Stimulated activated CD4-positive, alpha-beta T cell treated with anti-CD3 and anti-CD28 coated beads, Interleukin-12 subunit alpha, Interleukin-12 subunit beta, amount 100 ng/mL, for 4 hours (primary cell): Measurements from ENCODE around the gene OPN4.
A peak's percentile ranks its signal among the peaks of the same experiment; 100 is the strongest.

Experiments
- DNase-seq: peaks from one replicate; pipeline ENCODE4 v3.0.0-alpha.2; 2020

Gene OPN4

DNA sequence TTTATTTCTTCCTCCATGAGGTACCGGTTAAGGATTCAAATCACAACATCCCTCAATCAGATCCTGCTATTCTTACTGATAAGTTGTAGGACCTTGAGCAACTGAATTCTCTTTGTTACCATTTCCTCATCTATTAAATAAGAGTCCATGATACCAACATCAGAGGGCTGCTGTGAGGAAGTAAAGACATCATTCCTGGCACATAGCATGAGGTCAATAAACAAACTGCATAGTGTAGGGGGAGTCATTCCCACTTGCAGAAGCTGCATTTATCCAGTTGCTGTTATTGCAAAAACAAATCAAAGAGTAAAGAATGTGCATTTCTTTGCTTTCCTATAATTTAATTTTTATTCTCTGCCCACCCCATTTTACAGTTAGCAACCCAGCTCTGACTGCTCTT lies 50.8 kb downstream of the OPN4 start:
- no peak for DNase-seq

GRCh38 chr10:86705905-86706304 lies 51.6 kb downstream of the OPN4 start:
- DNase-seq: no peak

GRCh38 chr10:86706401-86706841 lies 52.1 kb downstream of the OPN4 start:
- no peak for DNase-seq

GRCh38 chr10:86706977-86707376 lies 52.6 kb downstream of the OPN4 start:
- no peak for DNase-seq

GRCh38 chr10:86707505-86707904 lies 53.2 kb downstream of the OPN4 start:
- DNase-seq: no peak

DNA sequence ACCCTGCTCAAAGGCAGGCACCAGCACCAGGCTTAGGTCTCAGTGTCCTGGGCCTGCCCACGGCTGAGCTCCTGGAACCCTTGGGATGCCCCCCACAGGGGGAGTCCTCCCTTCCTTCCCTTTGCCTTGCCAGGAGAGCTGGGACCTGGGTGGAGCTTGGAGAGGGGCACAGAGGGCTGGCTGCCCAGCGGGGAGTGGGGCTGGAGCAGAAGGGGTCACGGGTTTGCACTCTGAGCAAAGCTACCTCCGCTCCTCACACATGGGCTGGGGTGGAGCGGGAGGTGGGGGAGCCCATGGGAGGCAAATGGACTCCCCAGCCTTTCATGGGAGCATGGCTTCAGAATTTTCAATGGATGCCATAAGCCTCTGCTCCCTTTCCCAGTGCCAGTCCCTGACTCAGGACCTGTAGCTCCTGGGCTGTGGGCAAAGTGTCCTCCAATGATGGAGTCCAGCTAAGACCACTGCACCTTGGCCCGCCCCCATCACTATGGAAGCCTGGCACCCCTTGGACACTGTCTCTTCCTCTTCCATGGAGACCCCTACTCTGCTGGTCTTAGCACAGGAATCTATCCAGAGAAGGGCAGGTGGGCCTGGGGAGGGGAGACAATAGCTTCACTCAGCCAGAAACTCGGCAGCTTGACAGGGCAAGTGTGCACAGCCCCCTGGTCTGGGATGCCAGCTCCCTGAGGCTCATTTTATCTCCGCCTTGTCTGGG lies 53.9 kb downstream of the OPN4 start:
- DNase-seq: no peak

DNA sequence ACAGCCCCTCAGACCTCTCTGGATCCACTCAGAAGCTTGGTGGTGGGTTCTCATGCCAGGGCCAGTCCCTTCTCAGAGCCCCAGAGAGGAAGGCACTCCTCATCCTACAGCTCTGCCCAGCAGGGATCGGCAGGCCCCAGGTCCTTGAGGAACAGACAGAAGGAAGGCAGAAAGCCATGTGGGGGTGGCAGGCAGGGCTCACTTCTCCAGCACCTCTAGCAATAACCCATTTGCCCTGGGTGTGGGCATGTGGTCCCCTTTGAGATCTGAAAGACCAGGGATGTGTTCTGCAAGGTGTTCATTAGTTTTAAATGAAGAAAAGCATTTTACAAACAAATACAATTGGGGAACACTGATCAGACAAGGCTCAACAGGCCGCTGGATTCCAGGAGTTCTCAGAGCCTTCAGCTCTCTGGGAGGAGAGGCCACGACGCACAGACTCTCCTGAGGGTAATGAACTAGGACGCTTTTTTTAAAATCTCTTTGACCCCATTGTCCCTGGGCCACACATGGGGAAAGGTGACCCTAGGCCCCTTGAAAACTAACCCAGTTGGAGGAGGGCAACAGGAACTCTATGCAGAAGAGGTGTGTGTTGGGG lies 54.5 kb downstream of the OPN4 start:
- DNase-seq: no peak

DNA sequence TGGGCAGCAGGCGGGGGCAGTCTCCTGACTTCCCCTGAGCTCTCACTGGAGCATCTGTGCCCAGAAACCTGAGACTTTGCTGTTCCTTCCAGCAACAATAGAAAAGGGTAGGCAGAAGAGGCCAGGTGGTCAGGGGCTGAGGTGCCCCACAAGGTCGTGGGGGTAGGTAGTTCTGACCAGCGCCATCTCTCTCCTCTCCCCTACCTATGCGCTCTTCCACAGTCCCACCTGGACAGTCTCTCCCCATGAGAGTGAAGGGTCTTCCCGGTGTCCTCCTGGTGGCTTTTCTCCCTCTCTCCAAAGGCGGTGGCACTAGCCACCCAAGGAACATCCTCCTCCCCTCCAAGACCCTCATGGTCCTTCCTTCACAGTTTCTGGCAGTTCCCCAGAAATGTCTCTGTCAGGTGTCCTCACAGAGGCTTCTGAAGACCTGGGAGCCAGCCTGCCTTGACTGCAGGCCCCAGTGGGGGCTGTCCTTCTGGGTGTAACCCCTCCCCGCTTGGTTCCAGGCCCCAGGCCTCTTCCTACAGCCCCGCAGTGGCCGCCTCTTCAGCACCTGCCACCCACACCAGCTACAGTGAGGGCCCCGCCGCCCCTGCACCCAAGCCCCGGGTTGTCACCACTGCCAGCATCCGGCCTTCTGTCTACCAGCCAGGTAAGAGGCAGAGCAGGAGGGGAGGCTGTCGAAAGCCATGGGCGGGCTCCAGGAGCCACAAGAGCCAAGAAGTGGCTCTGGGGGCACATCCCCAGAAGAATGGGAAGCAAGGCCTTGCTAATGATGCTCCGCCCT lies 55.2 kb downstream of the OPN4 start:
- no peak for DNase-seq

DNA sequence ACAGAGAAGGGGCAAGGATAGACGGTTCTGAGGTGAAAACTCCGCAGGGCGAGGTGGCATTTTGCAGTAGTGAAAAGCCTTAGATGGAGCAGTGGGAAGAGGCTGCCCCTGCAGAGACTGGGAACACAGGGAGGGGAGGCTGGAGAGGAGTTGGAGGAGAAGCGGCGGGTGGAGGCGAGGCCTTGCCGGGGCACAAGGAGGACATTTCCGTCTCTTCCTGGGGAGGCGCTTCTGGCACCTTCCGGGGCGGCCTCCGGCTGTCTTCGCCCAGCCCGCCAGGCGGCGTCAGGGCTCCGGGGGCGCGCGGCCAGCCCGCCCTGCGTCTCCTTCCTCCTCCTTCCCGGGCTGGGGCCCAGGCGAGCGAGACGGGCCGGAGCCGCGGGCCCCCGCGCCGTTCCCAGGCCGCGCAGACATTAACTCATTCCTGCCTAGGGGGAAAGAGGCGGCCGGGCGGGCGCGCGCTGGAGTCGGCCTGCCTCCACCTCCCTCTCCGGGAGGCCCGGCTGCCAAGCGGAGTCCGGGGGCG lies 56.7 kb downstream of the OPN4 start:
- peak; percentile 83 for DNase-seq

GRCh38 chr10:86711513-86712316 lies 57.4 kb downstream of the OPN4 start:
- DNase-seq: peak; percentile 56

DNA sequence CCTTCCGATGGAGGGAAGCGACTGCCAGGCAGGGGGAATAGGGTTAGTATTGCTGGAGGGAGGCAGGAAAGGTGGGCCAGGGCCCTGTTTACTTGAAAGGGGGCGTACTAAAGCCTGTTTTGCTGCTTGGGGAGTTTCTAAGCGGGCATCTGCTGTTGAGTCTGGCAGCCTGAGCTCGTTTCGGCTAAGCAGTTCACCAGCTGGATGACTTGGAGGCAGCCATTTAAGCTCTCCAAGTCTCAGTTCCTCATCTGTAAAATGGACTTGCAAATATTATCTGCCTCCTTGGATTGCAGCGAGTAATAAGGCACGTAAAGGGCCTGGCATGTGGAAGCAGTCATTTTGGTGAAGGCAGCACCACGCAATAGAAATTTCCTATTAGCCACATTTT lies 58.0 kb downstream of the OPN4 start:
- DNase-seq: no peak

DNA sequence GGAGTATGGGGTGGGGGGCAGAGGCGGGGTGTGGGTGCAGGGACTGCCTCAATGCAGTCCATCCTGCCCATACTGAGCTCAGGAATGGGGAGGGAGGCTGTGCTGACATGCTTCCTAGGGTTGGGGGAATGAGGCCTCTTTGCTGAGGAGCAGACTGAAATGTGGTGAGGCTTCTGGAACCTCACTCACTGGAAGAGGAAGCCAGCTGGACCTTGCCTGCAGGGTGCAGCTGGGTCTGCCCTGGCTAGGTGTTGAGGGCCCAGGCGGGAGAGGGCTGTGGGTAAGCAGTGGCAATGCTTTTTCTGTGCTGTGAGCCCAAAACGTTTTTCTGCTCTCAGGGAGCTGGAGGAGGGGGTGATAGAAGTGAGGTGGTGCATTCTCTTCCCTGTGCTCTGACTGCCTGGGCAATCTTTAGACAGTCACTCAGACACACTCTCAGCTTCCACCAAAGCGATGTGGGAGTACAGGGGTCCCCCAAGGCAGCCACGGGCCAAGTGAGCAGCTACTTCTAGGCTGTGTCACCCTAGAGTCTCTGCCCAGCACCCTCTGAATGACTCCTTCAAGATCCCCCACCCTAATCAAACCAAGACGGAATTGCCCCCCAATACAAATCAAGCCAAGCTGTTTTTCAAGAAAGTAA lies 60.9 kb downstream of the OPN4 start:
- no peak for DNase-seq

DNA sequence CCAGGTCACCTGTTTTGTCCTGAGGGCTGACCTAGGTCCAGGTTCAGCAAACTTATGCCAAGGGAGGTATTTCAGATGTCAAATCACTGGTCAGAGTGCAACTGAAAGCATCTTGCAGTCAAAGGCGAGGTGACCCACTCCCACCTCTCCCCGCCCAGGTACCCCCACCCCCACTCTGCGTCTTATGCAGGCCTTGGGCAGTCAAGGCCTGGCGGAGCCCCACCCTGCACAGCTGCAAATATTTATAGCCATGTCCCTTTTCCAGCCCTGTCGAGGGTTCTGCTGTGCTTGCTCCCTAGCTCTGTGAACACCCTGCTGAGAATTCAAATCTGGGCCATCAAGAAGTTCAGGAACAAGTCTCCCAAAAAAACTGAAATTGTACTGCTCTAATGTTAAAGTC lies 61.5 kb downstream of the OPN4 start:
- DNase-seq: no peak
